Measurements from ENCODE around the gene SYT6.
"Not testable (repeated sequence)": the region's sequence is repeated elsewhere in the genome, so short reads cannot be mapped to it uniquely, and the experiment has no call there.

The SYT6 gene

DNA sequence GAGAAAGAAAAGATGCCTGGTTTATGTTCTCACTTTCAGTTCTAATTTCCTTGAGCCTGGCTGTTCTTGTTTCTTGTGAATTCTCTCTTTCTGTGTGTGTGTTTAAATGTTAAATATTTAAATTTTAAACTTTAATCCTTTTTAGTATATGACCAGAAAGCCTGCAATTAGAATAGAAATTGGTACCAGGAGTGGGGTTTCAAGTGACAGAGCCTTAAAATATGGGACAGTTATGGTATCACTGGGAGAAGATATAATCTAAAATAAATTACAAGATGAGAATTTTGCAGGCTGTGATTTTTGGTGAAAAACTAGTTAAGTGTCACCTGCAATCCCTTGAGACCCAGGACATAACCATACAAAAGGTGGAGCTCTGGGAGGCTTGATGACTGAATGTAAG is 81.4 kb downstream of the SYT6 start:
- no peak for DNase-seq (ENCODE audit: low spot score)

DNA sequence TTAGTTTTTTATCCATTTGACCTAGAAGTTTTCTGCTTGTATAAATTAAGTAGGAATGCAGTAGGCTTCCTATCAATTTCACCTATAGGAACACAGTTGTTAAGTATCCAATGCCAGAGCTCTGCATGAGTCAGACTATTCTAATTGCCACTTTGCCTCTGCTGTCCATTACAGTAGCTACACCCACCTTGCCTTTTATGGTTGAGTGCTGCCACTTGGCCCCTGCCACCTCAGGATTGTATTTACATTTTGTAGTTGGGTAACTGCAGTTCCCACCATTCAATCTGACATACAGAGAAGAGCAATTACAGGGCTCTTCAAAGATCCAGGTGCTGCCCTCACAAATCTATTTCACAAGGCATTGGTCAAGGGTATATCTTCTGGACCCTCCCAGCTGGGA is 83.9 kb downstream of the SYT6 start:
- not testable (repeated sequence) for DNase-seq (ENCODE audit: low spot score)

DNA sequence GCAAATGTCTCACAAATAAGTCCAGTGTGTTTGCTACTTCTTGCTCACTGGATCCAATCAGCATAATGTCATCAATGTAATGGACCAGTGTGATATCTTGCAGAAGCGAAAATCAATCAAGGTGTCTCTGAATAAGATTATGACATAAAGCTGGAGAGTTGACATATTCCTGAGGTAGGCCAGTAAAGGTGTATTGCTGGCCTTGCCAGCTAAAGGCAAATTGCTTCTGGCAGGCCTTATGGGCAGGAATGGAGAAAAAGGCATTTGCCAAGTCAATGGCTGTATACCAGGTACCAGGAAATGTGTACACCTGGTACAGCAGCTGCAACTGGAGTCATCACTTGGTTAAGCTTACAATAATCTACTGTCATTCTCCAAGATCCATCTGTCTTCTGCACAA is 85.0 kb downstream of the SYT6 start:
- not testable (repeated sequence) for DNase-seq (ENCODE audit: low spot score)

DNA sequence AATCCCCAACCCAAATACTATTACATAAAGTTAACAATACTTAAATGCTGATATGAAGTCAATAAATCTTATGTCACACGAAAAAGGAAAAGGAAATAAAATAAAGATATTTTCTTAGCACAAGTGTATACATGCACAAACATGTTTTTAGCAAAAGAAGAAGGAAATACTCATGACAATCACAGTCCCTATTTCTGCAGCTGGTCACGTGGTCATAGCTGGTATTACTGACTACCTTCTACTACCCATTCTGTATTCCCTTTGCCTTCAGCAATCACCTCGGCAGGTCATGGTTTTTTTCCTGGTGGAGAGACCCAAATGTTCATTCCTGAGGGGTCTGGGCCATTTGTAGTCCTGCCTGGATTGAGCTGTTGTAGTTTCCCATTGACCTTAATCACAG is 88.0 kb downstream of the SYT6 start:
- DNase-seq (ENCODE audit: low spot score), result not testable (repeated sequence)

GRCh38 chr1:114063544-114063943 is 90.1 kb downstream of the SYT6 start:
- no peak for DNase-seq (ENCODE audit: low spot score)

GRCh38 chr1:114062477-114063099 is 91.1 kb downstream of the SYT6 start:
- no peak for DNase-seq (ENCODE audit: low spot score)

DNA sequence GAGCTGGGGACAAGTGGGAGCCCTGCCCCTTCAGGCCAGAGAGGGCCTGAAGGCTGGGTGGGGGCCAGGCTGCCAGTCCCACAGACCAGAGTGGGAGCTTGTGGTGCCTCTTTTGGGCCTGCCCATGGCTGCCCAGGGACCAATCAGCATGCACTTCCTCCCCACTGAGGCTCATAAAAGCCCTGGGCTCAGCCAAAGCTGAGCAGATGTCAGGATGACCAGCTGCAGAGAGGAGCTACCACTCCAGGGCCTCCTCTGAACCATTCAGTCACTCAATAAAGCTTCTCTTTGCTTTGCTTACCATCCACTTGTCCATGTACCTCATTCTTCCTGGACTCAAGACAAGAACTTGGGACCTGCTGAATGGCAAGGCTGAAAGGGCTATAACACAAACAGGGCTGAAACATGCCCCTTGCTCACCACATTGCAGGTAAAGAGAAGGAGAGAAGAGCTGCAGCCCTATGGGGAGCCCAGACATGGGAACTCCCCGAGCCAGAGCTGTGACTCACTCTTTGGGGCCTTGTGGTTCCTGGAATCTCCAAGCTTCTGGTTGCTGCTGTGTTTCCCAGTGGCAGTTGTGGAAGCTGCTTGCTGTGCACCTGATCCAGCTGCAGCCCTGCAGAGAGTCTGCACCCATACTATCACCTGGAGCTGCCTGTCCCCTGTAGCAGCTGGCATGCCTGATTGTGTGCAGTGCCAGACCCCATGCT is 92.4 kb downstream of the SYT6 start:
- no peak for DNase-seq (ENCODE audit: low spot score)

DNA sequence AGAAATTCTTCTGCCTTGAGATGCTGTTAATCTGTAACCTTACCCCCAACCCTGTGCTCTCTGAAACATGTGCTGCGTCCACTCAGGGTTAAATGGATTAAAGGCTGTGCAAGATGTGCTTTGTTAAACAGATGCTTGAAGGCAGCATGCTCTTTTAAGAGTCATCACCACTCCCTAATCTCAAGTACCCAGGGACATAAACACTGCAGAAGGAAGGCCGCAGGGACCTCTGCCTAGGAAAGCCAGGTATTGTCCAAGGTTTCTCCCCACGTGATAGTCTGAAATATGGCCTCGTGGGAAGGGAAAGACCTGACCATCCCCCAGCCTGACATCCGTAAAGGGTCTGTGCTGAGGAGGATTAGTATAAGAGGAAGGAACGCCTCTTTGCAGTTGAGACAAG is 95.4 kb downstream of the SYT6 start:
- not testable (repeated sequence) for DNase-seq (ENCODE audit: low spot score)

- no peak for DNase-seq (ENCODE audit: low spot score)
These were observed 99.5 kb downstream of the SYT6 start for GRCh38 chr1:114054148-114054547.

- no peak for DNase-seq (ENCODE audit: low spot score)
These were observed 105.4 kb downstream of the SYT6 start for GRCh38 chr1:114048232-114048631.

DNA sequence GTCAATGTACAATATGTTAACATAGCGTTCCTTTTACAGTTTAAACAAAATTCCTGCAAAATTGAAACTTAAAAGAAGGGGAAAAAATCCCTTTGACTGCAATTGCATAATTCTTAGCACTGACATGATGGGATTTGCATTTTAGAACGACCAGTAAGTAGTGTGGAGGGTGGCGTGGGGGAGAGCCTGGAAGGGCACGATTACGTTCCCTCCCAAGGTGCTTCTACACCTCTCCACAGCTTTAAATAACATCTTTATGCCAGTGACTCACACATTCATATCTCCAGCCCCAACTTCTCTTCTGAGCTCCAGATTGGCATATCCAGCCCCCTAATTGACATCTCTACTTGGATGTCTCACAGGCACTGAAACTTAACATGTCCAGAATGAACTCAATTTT is 110.1 kb downstream of the SYT6 start:
- no peak for DNase-seq (ENCODE audit: low spot score)

GRCh38 chr1:114043054-114043453 is 110.6 kb downstream of the SYT6 start:
- no peak for DNase-seq (ENCODE audit: low spot score)

- no peak for DNase-seq (ENCODE audit: low spot score)
These were observed 113.2 kb downstream of the SYT6 start for GRCh38 chr1:114040273-114041015.
